Immature natural killer cell (primary cell): Measurements from ENCODE around the gene RBKS. TPM values are rescaled to one million over a fixed set of nuclear protein-coding genes. Genes with fewer than 3 reads are reported as not detected.
A peak's percentile ranks its signal among the peaks of the same experiment; 100 is the strongest.

ENCODE experiments used
- DNase-seq, 3 donors: peaks; one replicate each; pipeline ENCODE4 v3.0.0; 2022; ENCODE audit warnings: mixed read lengths in 1 of 3
- H3K27ac Mint-ChIP-seq, 6 donors: one replicate each; pipeline ENCODE4 v1.8.0; 2020; ENCODE audit warnings: mixed read lengths in 6 of 6, mild to moderate bottlenecking in 5 of 6, inconsistent platforms in 4 of 6, moderate library complexity in 3 of 6
- H3K27me3 Mint-ChIP-seq, 3 donors: one replicate each; pipeline ENCODE4 v1.8.0; 2020 to 2021; ENCODE audit warnings: low read depth in 3 of 3, mild to moderate bottlenecking in 3 of 3, mixed read lengths in 3 of 3, moderate library complexity in 3 of 3, inconsistent platforms in 1 of 3
- H3K36me3 Mint-ChIP-seq, 3 donors: one replicate each; pipeline ENCODE4 v1.8.0; 2020; ENCODE audit warnings: mixed read lengths in 3 of 3, inconsistent platforms in 2 of 3, mild to moderate bottlenecking in 2 of 3
- H3K4me1 Mint-ChIP-seq, 2 donors: one replicate each; pipeline ENCODE4 v1.8.0; 2020; ENCODE audit warnings: inconsistent platforms in 2 of 2, mild to moderate bottlenecking in 2 of 2, mixed read lengths in 2 of 2, moderate library complexity in 1 of 2
- H3K4me3 Mint-ChIP-seq, 5 donors: one replicate each; pipeline ENCODE4 v1.8.0; 2020; ENCODE audit warnings: mild to moderate bottlenecking in 5 of 5, mixed read lengths in 5 of 5, inconsistent platforms in 3 of 5, moderate library complexity in 3 of 5
- H3K9me3 Mint-ChIP-seq, 6 donors: one replicate each; pipeline ENCODE4 v1.8.0; 2020; ENCODE audit warnings: mild to moderate bottlenecking in 6 of 6, mixed read lengths in 6 of 6, inconsistent platforms in 4 of 6, moderate library complexity in 3 of 6
- polyA plus RNA-seq, 3 donors: library from polyadenylated mRNA; unstranded; fragments of 300-500 nt; fragmentation: Illumina TruSeq; gene quantifications; one replicate each; pipeline ENCODE4 v1.2.3, GENCODE V29; 2021

RBKS gene
- polyA plus RNA-seq, 3 donors from 2014 or later = 1.3 to 3.4 (median 2.9) TPM

GRCh38 chr2:27830656-27831055 lies 59.5 kb downstream of the RBKS start:
- Mint-ChIP-seq H3K4me3 (no peak overlapping the region), H3K27ac (no peak overlapping the region), H3K9me3 (no peaks in the 10 kb centered on the region), H3K36me3 (peaks cover 9 to 19% (median 19%) of the 10 kb centered on the region in 3 donors), H3K27me3 (no peaks in the 10 kb centered on the region), H3K4me1 (no peaks in the 10 kb centered on the region)
- no peak for DNase-seq

DNA sequence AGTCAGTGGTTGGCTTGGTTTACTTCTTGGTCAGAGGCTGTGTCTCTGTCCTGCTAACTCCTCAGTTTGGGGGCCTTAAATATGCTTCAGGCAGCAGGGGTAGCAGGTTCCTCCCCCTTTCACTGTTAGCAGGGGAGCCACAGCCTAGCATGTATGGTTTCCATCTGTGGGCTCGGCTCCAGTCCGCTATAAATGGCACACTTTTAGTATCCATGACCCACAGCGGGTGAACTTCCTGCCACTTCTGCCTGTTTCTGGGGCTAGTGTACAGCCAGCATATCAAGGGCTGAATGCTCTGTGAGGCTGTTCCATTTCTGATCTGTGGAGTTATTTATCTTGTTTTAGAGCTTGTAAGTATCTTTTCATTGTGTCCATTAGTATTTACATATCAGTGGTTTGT lies 60.4 kb downstream of the RBKS start:
- DNase-seq = no peak
- no peaks in the 10 kb centered on the region for H3K27me3 Mint-ChIP-seq
- H3K4me3 Mint-ChIP-seq = no peak overlapping the region
- peaks cover 0 to 5% (median 0%) of the 10 kb centered on the region in 6 donors for H3K9me3 Mint-ChIP-seq
- H3K27ac Mint-ChIP-seq = no peak overlapping the region
- no peaks in the 10 kb centered on the region for H3K4me1 Mint-ChIP-seq
- peaks cover 13 to 22% (median 22%) of the 10 kb centered on the region in 3 donors for H3K36me3 Mint-ChIP-seq

DNA sequence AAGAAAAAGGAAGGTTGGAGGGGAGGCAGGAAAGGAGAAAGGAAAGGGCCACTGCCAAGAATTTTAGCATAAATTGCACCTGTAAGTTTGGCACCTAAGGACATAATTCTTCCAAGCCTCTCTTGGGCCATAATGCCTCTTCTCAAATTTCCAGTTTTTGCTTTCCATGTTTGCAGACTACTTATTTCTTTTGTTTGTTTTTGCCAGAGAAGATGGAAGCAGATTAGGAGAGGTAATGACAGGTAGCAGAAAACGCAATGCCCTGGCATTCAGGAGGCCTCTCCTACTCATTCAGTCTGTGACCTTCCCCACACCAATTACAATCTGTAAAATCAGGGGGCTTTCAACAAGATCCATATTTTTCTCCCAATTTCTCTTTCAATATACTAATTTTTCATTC lies 61.9 kb downstream of the RBKS start:
- H3K27me3 Mint-ChIP-seq = no peaks in the 10 kb centered on the region
- H3K4me3 Mint-ChIP-seq = no peak overlapping the region

DNA sequence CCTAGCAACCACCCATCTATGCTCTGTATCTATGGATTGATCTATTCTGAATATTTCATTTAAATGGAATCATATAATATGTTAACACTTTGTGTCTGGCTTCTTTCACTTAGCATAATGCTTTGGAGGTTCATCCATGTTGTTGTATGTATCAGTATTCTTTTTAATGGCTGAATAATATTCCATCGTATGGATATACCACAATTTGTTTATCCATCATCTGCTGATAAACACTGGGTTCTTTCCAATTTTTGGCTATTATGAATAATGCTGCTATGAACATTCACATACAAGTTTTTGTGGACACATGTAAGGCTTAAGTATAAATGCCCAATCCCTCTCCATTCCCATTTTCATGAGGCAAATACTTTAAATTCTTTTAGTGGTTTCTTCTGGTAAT lies 65.8 kb downstream of the RBKS start:
- H3K36me3 Mint-ChIP-seq = peaks cover 3 to 13% (median 6%) of the 10 kb centered on the region in 3 donors
- no peak for DNase-seq
- H3K4me3 Mint-ChIP-seq = no peak overlapping the region
- H3K4me1 Mint-ChIP-seq = no peaks in the 10 kb centered on the region
- peaks cover 0 to 8% (median 2%) of the 10 kb centered on the region in 6 donors for H3K9me3 Mint-ChIP-seq
- no peak overlapping the region for H3K27ac Mint-ChIP-seq
- H3K27me3 Mint-ChIP-seq = peaks cover 0 to 2% (median 0%) of the 10 kb centered on the region in 3 donors

More for the DNA sequence above, 61.9 kb downstream of the RBKS start:
- no peaks in the 10 kb centered on the region for H3K4me1 Mint-ChIP-seq
- no peak for DNase-seq
- peaks cover 0 to 8% (median 2%) of the 10 kb centered on the region in 6 donors for H3K9me3 Mint-ChIP-seq
- H3K36me3 Mint-ChIP-seq = peaks cover 18 to 25% (median 22%) of the 10 kb centered on the region in 3 donors
- H3K27ac Mint-ChIP-seq = no peak overlapping the region

DNA sequence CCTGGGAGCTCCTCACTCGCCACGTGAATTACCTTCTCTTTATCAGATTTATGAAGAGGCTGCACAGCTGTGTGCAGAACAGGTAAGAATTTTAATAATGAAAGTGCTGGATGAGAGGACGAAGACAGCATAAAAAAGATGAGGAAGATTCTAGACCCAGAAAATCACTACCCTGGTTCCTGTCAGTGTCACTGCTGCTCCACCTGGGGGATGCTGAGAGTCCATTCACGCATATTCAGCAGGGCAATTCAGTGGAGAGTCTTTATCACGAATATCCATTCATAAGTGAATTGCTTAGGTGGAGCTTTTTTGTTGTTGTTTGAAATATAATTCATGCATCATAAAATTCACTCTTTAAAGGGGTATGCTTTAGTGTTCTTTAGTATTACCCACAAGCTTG lies 66.6 kb downstream of the RBKS start:
- H3K9me3 Mint-ChIP-seq = peaks cover 0 to 8% (median 2%) of the 10 kb centered on the region in 6 donors
- H3K27ac Mint-ChIP-seq = no peak overlapping the region
- H3K36me3 Mint-ChIP-seq = peaks cover 3 to 13% (median 6%) of the 10 kb centered on the region in 3 donors
- no peaks in the 10 kb centered on the region for H3K4me1 Mint-ChIP-seq
- H3K4me3 Mint-ChIP-seq = no peak overlapping the region
- DNase-seq = no peak
- peaks cover 0 to 2% (median 0%) of the 10 kb centered on the region in 3 donors for H3K27me3 Mint-ChIP-seq

GRCh38 chr2:27823135-27823534 lies 67.1 kb downstream of the RBKS start:
- Mint-ChIP-seq H3K9me3 (peaks cover 0 to 8% (median 2%) of the 10 kb centered on the region in 6 donors), H3K27me3 (peaks cover 0 to 2% (median 0%) of the 10 kb centered on the region in 3 donors), H3K4me1 (no peaks in the 10 kb centered on the region), H3K27ac (no peak overlapping the region), H3K4me3 (no peak overlapping the region), H3K36me3 (peaks cover 5 to 13% (median 8%) of the 10 kb centered on the region in 3 donors)
- no peak for DNase-seq

- peaks cover 0 to 2% (median 0%) of the 10 kb centered on the region in 3 donors for H3K27me3 Mint-ChIP-seq
- peaks cover 0 to 8% (median 2%) of the 10 kb centered on the region in 6 donors for H3K9me3 Mint-ChIP-seq
- no peak for DNase-seq
Measured at GRCh38 chr2:27822049-27822448, 68.1 kb downstream of the RBKS start.

GRCh38 chr2:27815860-27816438 lies 74.2 kb downstream of the RBKS start:
- no peak for DNase-seq
- H3K36me3 Mint-ChIP-seq = peaks cover 0 to 3% (median 3%) of the 10 kb centered on the region in 3 donors
- H3K9me3 Mint-ChIP-seq = no peaks in the 10 kb centered on the region
- H3K4me1 Mint-ChIP-seq = peaks cover 0 to 2% of the 10 kb centered on the region in 2 donors
- no peak overlapping the region for H3K27ac Mint-ChIP-seq
- no peaks in the 10 kb centered on the region for H3K27me3 Mint-ChIP-seq
- H3K4me3 Mint-ChIP-seq = no peak overlapping the region

More at GRCh38 chr2:27822049-27822448, 68.1 kb downstream of the RBKS start:
- H3K4me1 Mint-ChIP-seq = no peaks in the 10 kb centered on the region
- no peak overlapping the region for H3K27ac Mint-ChIP-seq
- H3K4me3 Mint-ChIP-seq = no peak overlapping the region
- peaks cover 6 to 13% (median 9%) of the 10 kb centered on the region in 3 donors for H3K36me3 Mint-ChIP-seq

DNA sequence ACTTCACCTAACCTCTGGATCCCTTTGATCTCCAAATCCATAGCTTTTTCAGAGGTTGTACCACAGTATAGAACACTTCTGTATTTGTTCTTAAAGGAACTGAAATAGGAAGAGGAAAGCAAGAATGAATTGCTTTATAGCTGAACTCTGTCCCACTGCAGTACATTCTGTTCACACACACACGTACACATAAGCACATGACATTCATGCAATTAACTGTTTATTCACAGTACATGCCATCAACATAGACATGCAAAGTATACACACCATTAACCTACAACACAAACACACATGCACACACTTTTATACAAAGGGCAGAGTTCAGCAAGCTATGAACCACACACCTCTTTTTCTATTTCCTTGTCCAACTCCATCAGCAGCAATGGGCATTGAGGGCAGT lies 75.4 kb downstream of the RBKS start:
- no peak overlapping the region for H3K27ac Mint-ChIP-seq
- no peak for DNase-seq

GRCh38 chr2:27811768-27812167 lies 78.4 kb downstream of the RBKS start:
- Mint-ChIP-seq H3K27ac (peak overlapping the region in 1 of 6 donors; percentile 57), H3K27me3 (peaks cover 0 to 2% (median 0%) of the 10 kb centered on the region in 3 donors), H3K36me3 (no peaks in the 10 kb centered on the region), H3K4me3 (no peak overlapping the region), H3K4me1 (peaks cover 0 to 2% of the 10 kb centered on the region in 2 donors), H3K9me3 (no peaks in the 10 kb centered on the region)
- DNase-seq = no peak

More for the DNA sequence above, 75.4 kb downstream of the RBKS start:
- peaks cover 0 to 2% of the 10 kb centered on the region in 2 donors for H3K4me1 Mint-ChIP-seq
- peaks cover 0 to 2% (median 0%) of the 10 kb centered on the region in 3 donors for H3K27me3 Mint-ChIP-seq
- no peaks in the 10 kb centered on the region for H3K9me3 Mint-ChIP-seq
- H3K4me3 Mint-ChIP-seq = no peak overlapping the region
- H3K36me3 Mint-ChIP-seq = peaks cover 0 to 3% (median 3%) of the 10 kb centered on the region in 3 donors

- Mint-ChIP-seq H3K27me3 (peaks cover 0 to 2% (median 0%) of the 10 kb centered on the region in 3 donors), H3K4me3 (no peak overlapping the region), H3K36me3 (no peaks in the 10 kb centered on the region), H3K9me3 (no peaks in the 10 kb centered on the region), H3K27ac (no peak overlapping the region), H3K4me1 (peaks cover 0 to 2% of the 10 kb centered on the region in 2 donors)
- no peak for DNase-seq
Measured at GRCh38 chr2:27810455-27810854, 79.7 kb downstream of the RBKS start.

DNA sequence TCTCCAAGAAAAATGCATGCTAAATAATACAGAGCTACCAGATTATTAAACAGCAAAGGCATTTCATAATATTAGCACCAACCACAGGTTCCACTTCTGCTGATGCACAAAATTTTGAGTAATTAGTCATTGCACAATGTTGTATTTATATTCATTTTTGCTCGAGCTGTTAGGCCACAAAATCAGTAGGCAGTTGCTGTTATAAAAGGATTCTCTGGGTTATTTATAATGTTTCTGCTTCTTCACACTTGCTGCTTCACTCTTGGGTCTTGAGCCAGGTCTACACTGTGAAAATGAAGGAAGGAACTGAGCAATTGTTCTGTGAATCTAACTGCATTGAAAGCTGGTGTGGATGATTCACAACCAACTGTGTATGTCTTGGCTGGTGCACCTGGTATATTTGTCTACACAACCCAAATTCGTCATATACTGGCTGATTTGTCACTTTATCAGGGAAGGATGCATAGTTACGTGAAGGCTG lies 80.4 kb downstream of the RBKS start:
- H3K4me3 Mint-ChIP-seq = no peak overlapping the region

DNA sequence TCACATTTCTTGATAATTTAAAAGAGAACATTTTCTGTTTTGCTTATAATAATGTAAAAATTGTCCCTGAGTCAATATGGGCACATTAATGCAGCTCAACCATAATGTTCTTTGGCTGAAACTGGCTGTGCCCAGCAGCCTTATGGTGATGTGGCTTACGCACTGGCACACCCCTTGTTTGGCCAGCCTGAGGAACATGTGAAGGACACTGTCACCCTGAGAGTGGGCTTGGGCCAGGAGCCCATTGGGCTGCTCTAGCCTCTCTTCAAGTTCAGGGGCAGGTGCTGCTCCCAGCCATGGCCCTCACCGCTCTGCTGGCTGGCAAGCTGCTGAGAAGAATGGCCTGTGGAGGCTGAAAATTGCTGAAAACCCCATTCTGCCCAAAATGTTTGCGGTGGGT lies 81.2 kb downstream of the RBKS start:
- H3K36me3 Mint-ChIP-seq = peaks cover 0 to 3% (median 0%) of the 10 kb centered on the region in 3 donors
- H3K27me3 Mint-ChIP-seq = peaks cover 0 to 2% (median 2%) of the 10 kb centered on the region in 3 donors
- H3K4me3 Mint-ChIP-seq = no peak overlapping the region
- peaks cover 0 to 2% of the 10 kb centered on the region in 2 donors for H3K4me1 Mint-ChIP-seq
- no peak overlapping the region for H3K27ac Mint-ChIP-seq
- no peak for DNase-seq
- no peaks in the 10 kb centered on the region for H3K9me3 Mint-ChIP-seq

More for the DNA sequence above, 80.4 kb downstream of the RBKS start:
- DNase-seq = no peak
- peaks cover 0 to 2% of the 10 kb centered on the region in 2 donors for H3K4me1 Mint-ChIP-seq
- H3K27me3 Mint-ChIP-seq = peaks cover 0 to 2% (median 2%) of the 10 kb centered on the region in 3 donors
- H3K27ac Mint-ChIP-seq = no peak overlapping the region
- H3K9me3 Mint-ChIP-seq = no peaks in the 10 kb centered on the region
- H3K36me3 Mint-ChIP-seq = peaks cover 0 to 3% (median 0%) of the 10 kb centered on the region in 3 donors

GRCh38 chr2:27808418-27808817 lies 81.8 kb downstream of the RBKS start:
- Mint-ChIP-seq H3K27me3 (peaks cover 0 to 2% (median 2%) of the 10 kb centered on the region in 3 donors), H3K4me1 (peaks cover 0 to 2% of the 10 kb centered on the region in 2 donors), H3K27ac (no peak overlapping the region), H3K36me3 (peaks cover 0 to 3% (median 0%) of the 10 kb centered on the region in 3 donors), H3K4me3 (no peak overlapping the region), H3K9me3 (no peaks in the 10 kb centered on the region)
- no peak for DNase-seq
